ENCODE data around the gene CORO1C. TPM values are rescaled to one million over a fixed set of nuclear protein-coding genes. Genes with fewer than 3 reads are reported as not detected.

Gene CORO1C
- total RNA-seq, 1 donor from 2014 or later, result 59.6 TPM

DNA sequence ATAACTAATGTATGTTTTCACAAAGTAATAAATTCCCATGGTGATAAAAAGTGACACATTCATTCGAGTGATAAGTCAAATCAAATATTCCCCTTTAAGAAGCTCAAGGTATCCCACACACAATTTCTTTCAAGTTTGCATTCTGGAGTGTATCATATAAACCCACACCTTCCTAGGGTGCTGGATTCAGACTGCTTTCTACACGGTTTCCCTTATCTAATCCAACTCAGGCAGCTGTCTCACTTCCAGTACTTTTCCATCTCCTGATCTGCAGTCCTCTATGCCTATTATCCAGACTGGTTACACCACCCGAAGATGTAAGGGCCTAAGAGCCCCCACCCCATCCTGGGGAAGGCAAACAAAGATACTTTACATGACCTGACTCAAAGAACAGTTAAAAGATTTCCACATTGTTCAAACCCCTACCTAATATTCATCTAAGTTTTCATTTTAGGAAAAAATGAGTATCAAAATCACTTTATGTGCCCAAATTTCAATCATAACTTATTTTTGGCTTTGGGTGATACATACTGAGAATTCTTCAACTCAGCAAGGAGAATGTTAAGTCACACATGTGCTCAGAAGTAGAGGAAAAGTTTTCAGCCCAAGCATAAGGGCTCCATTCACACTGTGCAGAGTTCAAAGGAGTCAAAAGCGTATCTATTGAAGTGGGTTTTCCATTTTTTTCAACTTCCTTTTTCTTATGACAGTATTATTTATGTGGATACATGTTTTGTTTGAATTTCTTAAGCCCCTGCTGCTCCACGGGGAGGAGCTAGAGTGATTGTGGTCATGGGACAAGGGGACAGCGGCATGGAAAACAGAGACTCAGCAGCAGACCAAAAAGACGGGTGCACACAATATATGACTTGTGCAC is 41.8 kb downstream of the CORO1C start:
- peaks cover 90% of the 10 kb centered on the region for H3K4me1 ChIP-seq
- H3K27me3 ChIP-seq (ENCODE audit: low read depth), result no peaks in the 10 kb centered on the region
- TF ChIP-seq, protein P1, sequence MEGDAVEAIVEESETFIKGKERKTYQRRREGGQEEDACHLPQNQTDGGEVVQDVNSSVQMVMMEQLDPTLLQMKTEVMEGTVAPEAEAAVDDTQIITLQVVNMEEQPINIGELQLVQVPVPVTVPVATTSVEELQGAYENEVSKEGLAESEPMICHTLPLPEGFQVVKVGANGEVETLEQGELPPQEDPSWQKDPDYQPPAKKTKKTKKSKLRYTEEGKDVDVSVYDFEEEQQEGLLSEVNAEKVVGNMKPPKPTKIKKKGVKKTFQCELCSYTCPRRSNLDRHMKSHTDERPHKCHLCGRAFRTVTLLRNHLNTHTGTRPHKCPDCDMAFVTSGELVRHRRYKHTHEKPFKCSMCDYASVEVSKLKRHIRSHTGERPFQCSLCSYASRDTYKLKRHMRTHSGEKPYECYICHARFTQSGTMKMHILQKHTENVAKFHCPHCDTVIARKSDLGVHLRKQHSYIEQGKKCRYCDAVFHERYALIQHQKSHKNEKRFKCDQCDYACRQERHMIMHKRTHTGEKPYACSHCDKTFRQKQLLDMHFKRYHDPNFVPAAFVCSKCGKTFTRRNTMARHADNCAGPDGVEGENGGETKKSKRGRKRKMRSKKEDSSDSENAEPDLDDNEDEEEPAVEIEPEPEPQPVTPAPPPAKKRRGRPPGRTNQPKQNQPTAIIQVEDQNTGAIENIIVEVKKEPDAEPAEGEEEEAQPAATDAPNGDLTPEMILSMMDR (IDR thresholded peaks at IDR 0.05; ENCODE audit: borderline replicate concordance), result peak; percentile 44
- peak overlapping the region; percentile 50 for H3K4me3 ChIP-seq
- intact Hi-C loops (cut with micrococcal nuclease), result loop anchor here (5.0 kb wide), 1 partner anchor 38 kb away; no protein-coding TSS in a partner anchor
- no peaks in the 10 kb centered on the region for H3K9me3 ChIP-seq (replicated peaks)
- no peaks in the 10 kb centered on the region for H3K36me3 ChIP-seq
- no peak for DNase-seq
- peak overlapping the region; percentile 96 for H3K27ac ChIP-seq (replicated peaks)

DNA sequence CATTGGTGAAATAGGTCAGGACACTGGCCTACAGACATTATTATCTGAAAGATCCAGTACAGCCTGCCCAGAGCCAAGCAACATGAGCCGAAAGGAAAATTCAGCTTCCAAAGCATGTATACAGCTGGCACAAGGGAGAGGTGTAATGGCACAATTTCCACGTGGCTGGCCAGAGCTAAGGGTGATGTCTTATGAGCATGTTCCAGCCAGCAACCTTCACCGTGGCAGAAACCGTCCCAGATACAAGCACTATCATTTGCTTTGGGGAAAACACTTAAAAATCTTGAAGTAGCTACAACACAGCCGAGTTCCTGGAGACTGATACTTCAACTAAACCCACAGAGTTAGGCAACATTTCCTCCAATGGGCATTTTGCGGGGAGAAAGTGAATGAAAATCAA is 44.5 kb downstream of the CORO1C start:
- Histone ChIP-seq H3K4me3 (no peak overlapping the region), H3K36me3 (no peaks in the 10 kb centered on the region), H3K9me3 (replicated peaks) (no peaks in the 10 kb centered on the region), H3K27ac (replicated peaks) (peak overlapping the region; percentile 96), H3K4me1 (peaks cover 79% of the 10 kb centered on the region), H3K27me3 (ENCODE audit: low read depth) (no peaks in the 10 kb centered on the region)
- TF ChIP-seq, protein P1 (IDR thresholded peaks at IDR 0.05; ENCODE audit: borderline replicate concordance), result no peak
- peak; percentile 48 for DNase-seq
- intact Hi-C loops (cut with micrococcal nuclease), result no loop called here

DNA sequence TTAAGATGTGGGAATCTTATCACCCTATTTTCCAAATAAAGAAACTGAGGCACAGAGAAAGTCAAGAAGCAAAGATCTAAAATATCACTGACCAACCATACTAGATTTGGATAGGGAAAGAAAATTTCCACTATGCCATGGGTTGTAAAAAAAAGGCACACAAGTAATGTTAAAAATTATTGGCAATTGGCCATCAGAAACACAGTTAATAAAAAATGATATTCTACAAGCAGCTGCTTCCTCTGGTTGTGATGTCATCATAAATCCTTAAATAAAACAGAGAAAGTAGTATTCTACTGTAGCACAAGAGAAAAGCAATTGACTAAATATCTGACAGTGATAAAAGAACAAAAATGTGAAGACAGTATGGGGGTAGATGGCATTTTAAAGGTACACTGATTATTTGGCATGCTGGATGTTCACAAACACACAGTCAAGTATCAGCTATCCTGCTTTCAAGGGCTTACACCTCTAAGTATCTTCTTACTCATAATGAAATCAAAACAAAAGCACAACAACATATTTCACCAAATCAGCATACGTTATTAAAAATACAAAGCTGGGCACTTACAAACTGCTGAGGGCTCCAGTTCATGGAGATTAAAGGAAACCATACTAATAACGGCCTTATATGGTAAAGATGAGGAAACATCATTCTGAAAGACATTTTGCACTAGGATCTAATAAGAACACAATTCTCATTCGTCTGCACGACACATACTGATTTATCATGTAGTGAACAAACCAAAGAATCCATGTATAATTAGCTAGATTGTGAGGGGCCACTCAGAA is 45.7 kb downstream of the CORO1C start:
- no peak overlapping the region for H3K4me3 ChIP-seq

DNA sequence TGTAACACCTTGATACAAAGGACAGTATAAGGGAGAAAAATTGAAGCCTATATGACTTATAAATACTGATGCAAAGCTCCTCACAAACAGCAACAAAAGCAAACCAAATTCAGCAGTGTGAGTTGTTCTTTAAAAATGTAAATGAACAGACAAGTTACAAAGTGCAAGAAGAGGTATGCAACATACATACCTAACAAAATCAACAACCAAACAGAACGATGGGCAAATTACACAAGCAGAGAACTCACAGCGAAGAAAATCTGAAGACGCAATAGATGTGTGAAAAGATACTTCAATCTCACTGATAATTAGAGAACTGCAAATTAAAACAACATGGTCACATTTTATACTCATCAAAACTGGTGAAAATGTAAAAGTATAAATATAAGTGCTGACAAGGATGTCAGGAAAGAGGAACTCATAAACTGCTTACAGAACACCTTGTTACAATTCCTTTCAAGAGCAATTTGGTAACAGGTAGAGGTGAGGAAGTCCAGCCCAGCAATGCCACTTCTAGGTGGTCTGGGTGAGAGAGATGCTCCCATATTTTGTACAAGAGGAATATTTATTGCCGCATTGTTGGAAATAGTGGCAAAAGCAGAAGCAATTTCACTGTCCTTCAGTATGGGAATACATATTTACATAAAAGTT is 47.3 kb downstream of the CORO1C start:
- H3K4me3 ChIP-seq, result no peak overlapping the region
- no peaks in the 10 kb centered on the region for H3K27me3 ChIP-seq (ENCODE audit: low read depth)
- TF ChIP-seq, protein P1 (IDR thresholded peaks at IDR 0.05; ENCODE audit: borderline replicate concordance), result no peak
- intact Hi-C loops (cut with micrococcal nuclease), result no loop called here
- H3K27ac ChIP-seq (replicated peaks), result peak overlapping the region; percentile 96
- DNase-seq, result no peak
- H3K36me3 ChIP-seq, result no peaks in the 10 kb centered on the region
- H3K9me3 ChIP-seq (replicated peaks), result no peaks in the 10 kb centered on the region
- H3K4me1 ChIP-seq, result peaks cover 75% of the 10 kb centered on the region

More for the DNA sequence above, 45.7 kb downstream of the CORO1C start:
- DNase-seq, result no peak
- no peaks in the 10 kb centered on the region for H3K9me3 ChIP-seq (replicated peaks)
- no peaks in the 10 kb centered on the region for H3K27me3 ChIP-seq (ENCODE audit: low read depth)
- TF ChIP-seq, protein P1 (IDR thresholded peaks at IDR 0.05; ENCODE audit: borderline replicate concordance), result no peak
- no peaks in the 10 kb centered on the region for H3K36me3 ChIP-seq
- intact Hi-C loops (cut with micrococcal nuclease), result no loop called here
- peak overlapping the region; percentile 96 for H3K27ac ChIP-seq (replicated peaks)
- peaks cover 78% of the 10 kb centered on the region for H3K4me1 ChIP-seq

DNA sequence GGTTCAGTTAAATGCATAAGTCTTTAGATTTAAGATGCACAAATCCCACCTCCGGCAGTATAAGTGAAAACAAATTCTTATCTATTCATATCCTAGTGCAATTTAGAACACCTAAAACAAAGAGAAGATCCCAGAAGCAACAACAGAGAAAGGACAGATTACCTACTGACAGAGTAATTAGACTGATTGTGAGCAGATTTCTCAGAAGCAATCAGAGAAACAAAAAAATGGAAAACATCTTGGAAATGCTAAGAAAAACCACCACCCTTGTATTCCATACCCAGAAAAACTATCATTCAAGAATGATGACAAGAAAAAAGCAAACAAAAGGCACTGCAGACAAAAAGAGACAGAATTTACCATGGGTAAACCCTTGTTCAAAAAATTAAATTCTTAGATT is 50.0 kb downstream of the CORO1C start:
- H3K4me3 ChIP-seq, result no peak overlapping the region
- peaks cover 15% of the 10 kb centered on the region for H3K36me3 ChIP-seq
- H3K27me3 ChIP-seq (ENCODE audit: low read depth), result no peaks in the 10 kb centered on the region
- intact Hi-C loops (cut with micrococcal nuclease), result no loop called here
- peaks cover 75% of the 10 kb centered on the region for H3K4me1 ChIP-seq
- DNase-seq, result no peak
- TF ChIP-seq, protein P1 (IDR thresholded peaks at IDR 0.05; ENCODE audit: borderline replicate concordance), result no peak
- H3K27ac ChIP-seq (replicated peaks), result no peak overlapping the region
- no peaks in the 10 kb centered on the region for H3K9me3 ChIP-seq (replicated peaks)
